Fibroblast of lung (primary cell): ENCODE measurements around the gene SSTR5.

Source experiments
- EZH2 ChIP-seq: IDR thresholded peaks from 2 replicates; pipeline ENCODE4 v1.5.1; 2012; ENCODE audit warnings: low read length, control low read depth, mild to moderate bottlenecking; ENCODE audit errors: missing control alignments
- TF ChIP-seq, protein P1 (sequence below), 2 donors: IDR thresholded peaks in 1 of 2; conservative IDR thresholded peaks in 1 of 2; 1 replicate in 1 of 2; 2 replicates in 1 of 2; pipeline ENCODE4 v1.5.1; 2011 to 2012; ENCODE audit warnings: low read length in 2 of 2, control low read depth in 1 of 2, inconsistent platforms in 1 of 2, low read depth in 1 of 2, mild to moderate bottlenecking in 1 of 2

DNA sequence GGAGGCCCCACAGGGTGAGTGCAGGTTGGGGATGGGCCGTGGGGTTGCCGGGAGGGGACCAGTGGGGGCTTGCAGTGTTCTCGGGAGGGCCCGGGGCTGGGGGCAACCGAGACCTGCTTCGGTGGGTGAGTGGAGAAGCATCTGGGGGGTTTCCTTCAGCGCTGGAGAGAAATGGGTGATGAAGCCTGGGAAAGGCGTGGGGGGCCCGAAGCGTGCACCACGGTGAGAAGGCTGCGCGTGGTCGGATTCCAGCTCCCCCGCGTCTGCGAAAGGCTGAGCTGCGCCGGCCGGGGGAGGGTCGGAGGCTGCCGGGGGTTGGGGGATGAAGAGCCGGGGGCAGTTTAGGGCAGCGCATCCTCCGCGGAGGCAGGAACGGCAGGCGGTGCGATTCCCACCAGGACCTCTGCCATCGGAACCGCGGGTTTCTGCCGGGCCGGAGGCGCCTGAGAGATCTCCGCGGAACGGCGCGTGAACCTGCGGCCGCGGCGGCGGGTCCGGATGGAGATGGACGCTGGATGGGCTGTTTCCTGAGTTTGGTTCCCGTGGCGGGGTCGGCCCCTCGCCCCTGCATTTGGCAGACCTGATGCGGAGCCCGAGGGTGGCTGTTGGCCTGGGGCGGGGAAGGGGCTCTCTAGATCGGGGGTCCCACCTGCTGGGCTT is 6.9 kb upstream of the SSTR5 start:
- TF ChIP-seq, protein P1, sequence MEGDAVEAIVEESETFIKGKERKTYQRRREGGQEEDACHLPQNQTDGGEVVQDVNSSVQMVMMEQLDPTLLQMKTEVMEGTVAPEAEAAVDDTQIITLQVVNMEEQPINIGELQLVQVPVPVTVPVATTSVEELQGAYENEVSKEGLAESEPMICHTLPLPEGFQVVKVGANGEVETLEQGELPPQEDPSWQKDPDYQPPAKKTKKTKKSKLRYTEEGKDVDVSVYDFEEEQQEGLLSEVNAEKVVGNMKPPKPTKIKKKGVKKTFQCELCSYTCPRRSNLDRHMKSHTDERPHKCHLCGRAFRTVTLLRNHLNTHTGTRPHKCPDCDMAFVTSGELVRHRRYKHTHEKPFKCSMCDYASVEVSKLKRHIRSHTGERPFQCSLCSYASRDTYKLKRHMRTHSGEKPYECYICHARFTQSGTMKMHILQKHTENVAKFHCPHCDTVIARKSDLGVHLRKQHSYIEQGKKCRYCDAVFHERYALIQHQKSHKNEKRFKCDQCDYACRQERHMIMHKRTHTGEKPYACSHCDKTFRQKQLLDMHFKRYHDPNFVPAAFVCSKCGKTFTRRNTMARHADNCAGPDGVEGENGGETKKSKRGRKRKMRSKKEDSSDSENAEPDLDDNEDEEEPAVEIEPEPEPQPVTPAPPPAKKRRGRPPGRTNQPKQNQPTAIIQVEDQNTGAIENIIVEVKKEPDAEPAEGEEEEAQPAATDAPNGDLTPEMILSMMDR (conservative IDR thresholded peaks at IDR 0.05 in 1 of 2, IDR thresholded peaks at IDR 0.05 in 1 of 2; ENCODE audit: low read depth in 1 of 2, low read length in 2 of 2), result no peak
- no peak for TF ChIP-seq EZH2
